ENCODE results near the gene INHBA.

The INHBA gene

GRCh38 chr7:41637049-41637448, 65.8 kb downstream of the INHBA start:
- Histone ChIP-seq H3K36me3 (ENCODE audit: control insufficient read depth, low read depth, low read length) (no peaks in the 10 kb centered on the region), H3K9me3 (ENCODE audit: control insufficient read depth, low read depth, low read length) (no peaks in the 10 kb centered on the region), H3K4me1 (ENCODE audit: control insufficient read depth, low read depth, low read length) (peaks cover 10% of the 10 kb centered on the region), H3K4me3 (ENCODE audit: low read length) (no peak overlapping the region), H3K27ac (ENCODE audit: low read length) (no peak overlapping the region), H3K27me3 (ENCODE audit: control insufficient read depth, insufficient read depth, low read length) (no peaks in the 10 kb centered on the region), H3K9ac (ENCODE audit: low read length) (no peak overlapping the region)

All from iPS-18a (cell line).